Activated CD4-positive, alpha-beta T cell treated with anti-CD3 and anti-CD28 coated beads, Interleukin-2, amount 50 U/mL, for 1 hour (primary cell): ENCODE measurements around the gene ISY1.
"Not testable (repeated sequence)": the region's sequence is repeated elsewhere in the genome, so short reads cannot be mapped to it uniquely, and the experiment has no call there.

Experiments used
- DNase-seq: peaks from one replicate; pipeline ENCODE4 v3.0.0-alpha.2; 2020

ISY1 gene

GRCh38 chr3:129120254-129121004 lies 40.4 kb downstream of the ISY1 start:
- DNase-seq: peak; percentile 87

- DNase-seq: no peak
These were observed 41.3 kb downstream of the ISY1 start for GRCh38 chr3:129119365-129120100.

- DNase-seq: peak; percentile 41
These were observed 42.1 kb downstream of the ISY1 start for GRCh38 chr3:129118745-129119144.

GRCh38 chr3:129117134-129117533 lies 43.7 kb downstream of the ISY1 start:
- DNase-seq: no peak

- no peak for DNase-seq
These were observed 44.3 kb downstream of the ISY1 start for GRCh38 chr3:129116482-129116946.

GRCh38 chr3:129114455-129114854 lies 46.4 kb downstream of the ISY1 start:
- DNase-seq: no peak

- no peak for DNase-seq
These were observed 48.4 kb downstream of the ISY1 start for GRCh38 chr3:129112308-129113052.

GRCh38 chr3:129111076-129111780 lies 49.6 kb downstream of the ISY1 start:
- DNase-seq: not testable (repeated sequence)

GRCh38 chr3:129107793-129108192 lies 53.1 kb downstream of the ISY1 start:
- no peak for DNase-seq

- no peak for DNase-seq
These were observed 53.8 kb downstream of the ISY1 start for GRCh38 chr3:129106866-129107565.

GRCh38 chr3:129106320-129106719 lies 54.5 kb downstream of the ISY1 start:
- DNase-seq: no peak

- DNase-seq: no peak
These were observed 55.0 kb downstream of the ISY1 start for GRCh38 chr3:129105862-129106261.

GRCh38 chr3:129104498-129105079 lies 56.3 kb downstream of the ISY1 start:
- no peak for DNase-seq

- DNase-seq: no peak
These were observed 56.8 kb downstream of the ISY1 start for GRCh38 chr3:129104051-129104450.

- DNase-seq: no peak
These were observed 57.6 kb downstream of the ISY1 start for GRCh38 chr3:129103296-129103695.

GRCh38 chr3:129101370-129102138 lies 59.3 kb downstream of the ISY1 start:
- no peak for DNase-seq

GRCh38 chr3:129100274-129100673 lies 60.6 kb downstream of the ISY1 start:
- DNase-seq: no peak

- no peak for DNase-seq
These were observed 65.6 kb downstream of the ISY1 start for GRCh38 chr3:129095285-129095684.

- not testable (repeated sequence) for DNase-seq
These were observed 72.6 kb downstream of the ISY1 start for GRCh38 chr3:129088312-129088711.

GRCh38 chr3:129087904-129088303 lies 73.0 kb downstream of the ISY1 start:
- DNase-seq: peak; percentile 11

- DNase-seq: no peak
These were observed 73.6 kb downstream of the ISY1 start for GRCh38 chr3:129087138-129087702.
